GM21515 (cell line): ENCODE data around the gene NELL1.
"Not testable (repeated sequence)": the region's sequence is repeated elsewhere in the genome, so short reads cannot be mapped to it uniquely, and the experiment has no call there.

Experiments
- ATAC-seq: cut with Tn5 transposase; IDR thresholded peaks from one replicate; pipeline ENCODE4 v1.9.1; 2021; ENCODE audit not compliant: unreplicated experiment

The NELL1 gene

DNA sequence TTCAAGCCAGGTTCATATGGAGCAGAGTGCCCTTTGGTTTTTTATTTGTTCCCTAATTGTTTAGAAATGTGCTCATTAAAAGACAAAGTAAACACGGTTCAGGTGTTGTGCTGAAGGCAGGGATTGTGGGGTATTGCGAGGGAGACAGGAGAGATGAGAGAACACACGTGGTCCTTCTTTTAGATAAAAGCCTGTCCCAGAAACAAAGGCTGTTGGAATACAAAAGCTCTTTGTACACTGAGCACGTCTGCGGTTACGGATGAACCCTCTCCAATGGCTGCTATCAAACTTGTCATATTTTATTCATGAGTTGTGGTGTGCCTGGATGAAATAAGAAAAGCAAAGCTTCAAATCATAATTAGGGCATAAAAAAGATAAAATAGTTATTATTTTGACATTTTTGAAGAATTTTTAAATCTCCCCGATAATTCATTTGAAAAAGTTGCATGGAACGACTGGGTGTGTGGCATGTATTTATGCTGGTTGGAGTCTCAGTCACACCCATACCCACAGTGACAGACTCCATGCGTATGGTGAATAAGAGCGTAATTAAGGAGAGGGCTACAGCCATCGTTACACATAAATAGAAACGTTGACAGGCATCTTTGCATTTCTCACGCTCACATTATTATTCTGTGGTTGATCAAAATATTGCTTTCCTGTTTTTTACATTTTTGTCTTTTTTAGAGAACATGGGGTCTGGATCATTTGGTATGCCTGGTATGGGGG, 92.9 kb downstream of the NELL1 start:
- no peak for ATAC-seq

DNA sequence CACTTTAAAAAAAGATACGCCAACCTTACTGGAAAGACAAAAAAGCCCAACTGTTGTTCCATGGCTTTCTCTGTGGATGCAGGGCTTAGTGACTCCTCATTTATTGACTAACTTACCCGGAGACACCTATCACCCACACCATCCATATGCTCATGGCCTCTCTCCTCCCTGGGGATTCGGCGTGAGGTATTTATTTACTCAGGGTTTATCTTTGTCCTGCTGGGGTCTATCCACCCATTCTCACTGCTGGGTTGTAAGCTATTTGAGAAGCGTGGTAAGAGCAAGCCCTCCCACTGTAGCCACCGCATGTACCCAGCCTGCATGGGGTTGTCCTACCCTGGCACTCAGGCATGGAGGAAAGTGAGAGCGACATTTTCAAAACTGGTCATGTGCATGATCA, 93.6 kb downstream of the NELL1 start:
- ATAC-seq = no peak

DNA sequence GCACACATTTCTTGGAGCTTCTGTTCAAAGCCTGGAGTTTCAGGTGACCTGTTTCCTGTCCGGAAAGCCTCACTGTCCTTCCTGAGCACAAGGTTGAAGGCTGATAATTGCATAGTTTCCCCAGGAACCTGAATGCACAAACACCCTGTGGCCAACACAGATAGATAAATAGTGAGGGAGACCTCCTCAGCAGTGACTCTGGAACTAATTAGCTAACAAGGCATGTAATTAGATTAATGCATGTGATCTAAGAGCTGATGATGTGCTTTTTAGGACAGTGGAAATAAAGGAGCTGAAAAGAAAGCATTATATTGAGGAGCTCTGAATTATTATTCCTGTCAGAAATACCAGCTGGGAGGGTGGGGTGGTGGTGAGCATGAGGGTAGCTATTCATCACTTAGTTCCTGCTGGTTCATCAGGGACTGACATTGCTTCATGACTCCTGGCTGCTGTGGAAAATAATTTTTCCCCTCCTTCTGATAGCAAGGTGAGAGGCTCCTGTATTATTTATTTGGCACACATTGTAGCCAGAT, 101.1 kb downstream of the NELL1 start:
- ATAC-seq = no peak

DNA sequence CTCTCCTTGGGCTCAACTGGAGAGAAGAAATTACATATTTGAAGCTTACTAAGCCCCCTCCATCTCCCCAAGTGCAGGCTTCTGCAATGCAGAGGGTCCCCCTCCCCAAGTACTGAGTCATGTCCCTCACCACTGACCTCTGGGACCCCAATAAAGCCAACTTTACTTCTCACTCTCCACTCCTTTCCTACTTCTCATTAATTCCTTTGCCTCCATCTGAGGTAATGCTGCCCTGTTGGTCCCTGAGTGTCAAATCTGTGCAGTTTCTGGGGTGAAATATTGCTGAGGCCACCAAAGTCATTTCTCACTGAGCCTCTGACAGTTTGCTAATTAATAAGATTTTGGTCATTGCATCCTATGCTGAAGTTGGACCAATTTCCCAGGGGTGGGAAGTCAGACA, 101.6 kb downstream of the NELL1 start:
- no peak for ATAC-seq

DNA sequence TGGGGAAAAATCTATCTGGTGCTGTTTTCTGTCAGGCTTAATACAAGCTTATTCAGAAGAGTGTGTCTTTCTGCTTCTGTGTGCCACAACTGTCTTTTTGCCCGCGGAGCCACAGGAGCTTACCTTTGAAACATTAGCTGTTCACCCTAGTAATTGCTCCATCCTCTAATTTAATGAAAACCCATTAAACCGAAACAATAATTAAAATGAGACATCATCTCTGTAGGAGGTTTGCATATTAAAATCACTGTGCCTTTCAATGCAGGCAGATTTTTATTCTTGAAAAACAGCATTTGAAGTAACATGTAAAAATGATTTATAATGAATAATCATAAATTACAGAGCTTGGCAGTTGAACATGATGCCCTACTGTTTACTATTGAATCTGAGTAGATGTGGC, 102.3 kb downstream of the NELL1 start:
- no peak for ATAC-seq

DNA sequence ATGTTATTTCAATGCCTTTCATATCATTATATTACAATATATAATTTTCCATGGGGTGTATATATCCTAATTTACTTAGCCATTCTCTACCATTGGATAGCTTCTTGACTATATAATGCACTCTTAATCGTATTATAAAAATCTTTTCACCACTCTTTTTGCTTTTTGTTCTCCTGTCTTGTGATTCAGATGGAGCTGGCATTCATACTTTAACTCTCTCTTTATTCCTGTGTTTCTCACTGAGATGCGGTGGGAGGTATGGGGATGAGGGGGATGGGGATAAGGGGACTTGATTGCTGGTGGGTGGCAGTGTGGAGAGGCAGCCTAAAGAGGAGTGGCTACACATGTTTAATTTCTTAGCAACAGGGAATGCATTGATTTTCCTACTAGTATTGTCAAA, 105.9 kb downstream of the NELL1 start:
- no peak for ATAC-seq

DNA sequence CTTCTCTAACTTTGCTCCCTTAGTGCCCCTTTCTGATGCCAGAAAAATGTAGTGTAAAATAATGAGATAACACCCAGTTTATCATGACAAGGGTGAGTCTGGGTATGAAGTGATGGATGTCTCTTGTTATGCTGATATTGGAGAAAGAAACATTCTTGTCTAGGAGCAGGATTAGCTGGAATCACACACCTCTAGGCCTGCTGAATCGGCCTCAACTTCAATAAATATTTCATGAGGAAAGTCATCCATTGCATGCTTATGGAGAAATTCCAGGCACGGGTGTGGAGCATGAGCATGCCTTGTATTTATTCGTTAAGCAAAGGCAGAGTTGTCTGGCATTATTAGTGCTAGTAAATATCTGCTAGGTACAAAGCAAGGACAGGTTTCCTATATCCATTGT, 113.4 kb downstream of the NELL1 start:
- ATAC-seq = no peak

DNA sequence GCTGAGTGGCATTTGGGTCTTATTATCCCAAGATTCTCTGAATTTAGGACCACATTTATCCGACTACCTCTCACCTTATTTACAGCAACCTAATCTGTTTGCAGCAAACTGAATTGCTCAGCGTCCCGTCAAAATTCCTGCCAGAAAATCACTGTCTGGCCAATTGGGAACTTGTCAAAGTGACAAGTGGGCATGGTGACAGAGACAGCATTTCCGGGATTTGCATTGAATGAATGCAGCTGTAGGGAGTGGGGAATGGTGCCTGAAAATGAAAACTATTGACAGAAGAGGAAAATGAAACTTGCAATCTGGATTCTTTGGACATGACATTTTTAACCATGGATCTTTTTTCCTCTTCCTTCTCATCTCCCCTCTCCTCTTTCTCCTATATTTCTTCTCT, 113.8 kb downstream of the NELL1 start:
- ATAC-seq = no peak

DNA sequence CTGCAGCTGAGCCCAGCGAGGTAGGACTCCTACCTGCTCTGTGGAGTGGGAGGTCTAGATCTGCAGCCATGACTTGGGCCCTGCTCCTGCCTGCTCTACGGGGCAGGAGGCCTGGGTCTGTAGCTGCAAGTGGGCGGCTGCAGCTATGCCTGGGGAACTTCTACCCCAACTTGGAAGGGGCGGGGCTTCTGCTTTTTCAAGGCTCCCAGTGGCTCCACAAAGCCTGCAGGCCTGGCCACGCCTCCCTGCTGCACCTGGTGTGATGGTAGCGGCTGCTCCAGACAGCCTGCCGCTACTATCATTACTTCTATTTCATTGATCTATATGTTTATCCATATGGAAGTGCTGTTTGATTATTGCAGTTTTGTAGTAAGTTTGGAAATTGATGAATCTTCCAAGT, 121.2 kb downstream of the NELL1 start:
- ATAC-seq = no peak

DNA sequence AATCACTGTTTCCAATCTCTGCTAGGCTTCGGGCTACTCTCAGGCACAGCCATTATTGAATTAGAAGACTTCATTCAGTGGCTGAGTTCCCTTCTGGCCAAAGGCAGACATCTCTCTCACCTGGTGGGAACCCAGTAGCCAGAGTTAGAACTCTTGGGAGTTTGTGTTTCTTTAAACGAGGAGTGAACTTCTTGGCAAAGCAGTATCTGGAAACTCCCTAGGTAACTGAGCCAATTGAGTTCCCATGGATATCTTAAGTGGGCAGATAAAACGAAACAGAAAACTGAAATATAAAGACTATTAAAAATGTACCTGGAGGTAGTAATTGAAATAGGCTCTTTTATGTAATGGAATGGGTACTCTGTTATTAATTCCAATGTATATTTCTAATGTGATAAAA, 125.6 kb downstream of the NELL1 start:
- ATAC-seq = no peak

DNA sequence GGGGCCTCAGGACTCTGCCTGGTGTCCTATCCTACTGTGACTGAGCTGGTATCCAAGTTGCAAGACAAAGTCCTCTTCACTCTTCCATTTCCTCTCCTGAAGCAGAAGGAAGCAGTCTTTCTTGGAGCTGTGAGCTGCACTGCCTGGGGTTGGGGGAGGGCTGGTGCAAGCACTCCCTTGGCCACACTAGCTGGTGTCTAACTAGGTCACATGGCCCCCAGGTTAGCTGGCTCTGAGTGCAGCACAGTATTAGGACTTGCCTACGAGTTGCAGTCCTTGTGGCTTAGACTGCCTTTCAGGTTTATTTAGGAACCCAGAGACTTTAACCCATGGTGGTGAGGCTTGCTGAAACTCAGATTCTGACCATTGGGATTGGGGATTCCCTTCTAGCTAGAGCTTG, 138.9 kb downstream of the NELL1 start:
- no peak for ATAC-seq

DNA sequence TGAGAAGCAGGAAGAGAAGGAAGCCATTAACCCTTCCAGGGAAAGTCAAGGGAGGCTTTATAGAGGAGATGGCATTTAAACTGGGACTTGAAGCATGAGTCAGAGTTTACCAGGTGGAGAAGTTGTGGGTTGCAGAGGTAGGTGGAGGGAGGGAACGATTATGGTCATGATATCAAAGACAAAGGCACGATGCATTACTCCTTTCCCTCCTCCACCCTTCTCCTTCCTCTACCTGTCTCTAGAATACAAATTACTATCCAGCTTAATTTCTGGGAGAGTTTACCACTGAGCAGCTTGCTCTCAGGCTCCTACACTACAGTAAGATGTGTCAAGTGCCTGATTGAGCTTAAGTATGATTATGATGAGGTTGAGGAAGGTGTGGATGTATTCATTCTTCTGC, 151.7 kb downstream of the NELL1 start:
- ATAC-seq = no peak

DNA sequence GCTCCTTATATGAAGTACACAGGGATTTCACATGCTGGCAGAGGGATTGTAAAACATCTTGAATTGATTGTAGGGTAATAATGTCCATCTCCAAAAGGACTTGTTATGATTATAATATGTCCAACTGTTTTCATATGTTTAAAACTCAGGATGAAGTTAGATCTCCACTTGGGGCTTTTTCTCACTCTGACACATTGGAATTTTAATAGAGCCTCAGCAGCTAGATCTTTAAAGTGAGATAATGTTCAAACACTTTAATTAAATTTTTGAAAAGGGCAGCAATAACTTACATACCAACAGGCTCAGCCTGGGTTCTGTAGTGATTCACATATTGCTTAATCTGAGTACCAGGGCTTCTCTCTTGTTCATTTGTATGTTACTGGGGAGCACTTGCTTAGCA, 152.1 kb downstream of the NELL1 start:
- no peak for ATAC-seq

DNA sequence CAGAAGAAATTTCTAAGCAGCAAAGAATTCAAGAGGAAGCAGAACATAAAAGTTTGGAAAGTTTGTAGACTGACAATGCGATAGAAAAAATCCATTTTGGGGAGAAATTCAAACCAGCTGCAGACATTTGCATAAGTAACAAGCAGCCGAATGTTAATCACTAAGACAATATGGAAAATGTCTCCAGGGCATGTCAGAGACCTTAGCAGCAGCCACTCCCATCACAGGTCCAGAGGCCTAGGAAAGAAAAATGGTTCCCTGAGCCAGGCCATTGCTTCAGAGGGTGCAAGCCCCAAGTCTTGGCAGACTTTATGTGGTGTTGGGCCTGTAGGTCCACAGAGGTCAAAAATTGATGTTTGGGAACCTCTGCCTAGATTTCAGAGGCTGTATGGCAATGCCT, 155.4 kb downstream of the NELL1 start:
- ATAC-seq = no peak

DNA sequence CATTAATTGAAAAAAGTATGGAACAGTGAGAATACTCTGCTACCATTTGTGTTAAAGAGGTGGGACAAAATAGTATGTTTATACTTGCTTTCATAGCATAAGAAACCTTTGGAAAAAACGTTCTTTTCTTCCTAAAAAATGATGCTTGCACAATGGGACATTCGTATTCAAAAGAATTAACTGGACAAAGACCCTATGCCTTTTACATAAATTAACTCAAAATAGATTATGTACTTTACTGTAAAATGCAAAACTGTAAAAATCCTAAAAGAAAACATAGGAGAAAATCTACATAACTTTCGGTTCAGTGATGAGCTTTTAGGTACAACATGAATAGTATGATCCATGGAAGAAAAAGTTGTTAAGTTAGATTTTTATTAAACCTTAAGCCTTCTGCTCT, 166.2 kb downstream of the NELL1 start:
- no peak for ATAC-seq

DNA sequence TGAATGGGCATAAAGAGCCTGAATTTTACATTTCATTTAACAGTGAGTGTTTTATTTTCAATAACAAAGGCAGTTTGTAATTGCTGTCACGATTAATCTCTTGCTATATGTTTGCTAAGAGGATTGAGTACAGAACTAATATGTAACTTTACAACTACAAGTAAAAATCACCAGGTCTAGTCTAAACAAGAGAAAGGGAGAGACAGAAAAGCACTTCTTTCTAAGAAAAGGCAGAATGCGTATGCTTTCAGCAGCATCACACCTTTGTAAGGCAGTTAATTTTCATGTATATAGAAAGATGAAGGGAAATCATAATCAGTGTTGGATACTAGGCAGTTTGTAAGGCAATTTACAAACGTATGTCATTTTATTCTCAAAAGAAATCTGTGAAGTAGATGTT, 169.8 kb downstream of the NELL1 start:
- ATAC-seq = no peak

DNA sequence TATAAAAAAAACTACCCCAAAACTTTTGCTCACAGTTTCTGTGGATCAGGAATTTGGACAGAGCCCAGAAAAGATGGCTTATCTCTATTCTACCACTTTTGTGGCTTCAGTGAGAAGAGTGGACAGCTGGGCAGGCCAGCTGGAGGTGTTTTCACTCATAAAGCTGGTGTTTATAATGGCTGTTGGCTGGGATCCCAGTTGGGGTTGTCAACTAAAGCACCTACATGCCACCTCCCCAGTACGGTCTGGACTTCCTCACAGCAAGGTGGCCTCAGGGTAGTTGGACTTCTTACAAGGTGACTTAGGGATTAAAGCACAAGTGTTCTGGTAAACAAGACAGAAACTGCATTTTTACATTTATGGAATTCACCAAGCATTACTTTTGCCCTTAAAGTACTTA, 171.0 kb downstream of the NELL1 start:
- ATAC-seq = no peak

DNA sequence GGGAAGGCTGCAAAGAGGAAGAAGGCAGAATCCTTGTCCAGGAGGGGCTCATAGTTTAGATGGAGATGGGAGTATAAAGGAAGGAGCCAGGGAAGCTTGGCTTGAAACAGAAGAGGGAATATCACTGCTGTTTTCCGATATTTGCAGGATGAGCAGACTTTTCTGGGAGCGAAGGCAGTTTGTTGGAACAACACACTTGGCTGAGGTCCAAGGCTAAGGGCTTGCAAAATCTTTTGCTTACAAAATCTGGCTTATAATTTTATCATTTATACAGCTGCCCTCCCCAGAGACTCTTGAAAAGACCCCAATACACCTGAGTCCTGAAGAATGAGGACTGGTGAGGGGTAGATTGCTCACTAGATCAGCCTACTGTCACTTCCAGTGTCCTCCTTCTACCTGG, 174.8 kb downstream of the NELL1 start:
- ATAC-seq = no peak

DNA sequence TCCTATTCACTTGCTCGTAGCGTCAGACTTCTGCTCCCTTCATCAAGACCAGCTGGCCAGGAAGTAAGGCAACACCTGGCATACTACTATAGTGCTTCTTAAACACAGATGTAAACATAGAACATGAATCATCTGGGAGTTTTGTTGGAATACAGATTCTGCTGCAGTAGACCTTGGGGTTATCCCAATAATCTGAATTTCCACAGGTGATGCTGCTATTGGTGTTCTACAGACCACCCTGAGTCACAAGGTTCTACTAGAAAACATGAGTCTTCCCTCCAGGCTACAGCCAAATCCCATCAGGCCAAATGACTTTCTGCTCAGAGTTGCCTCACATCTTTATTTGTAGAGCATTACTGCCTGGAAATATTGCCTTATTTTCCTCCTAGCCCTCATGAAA, 175.2 kb downstream of the NELL1 start:
- ATAC-seq = no peak

DNA sequence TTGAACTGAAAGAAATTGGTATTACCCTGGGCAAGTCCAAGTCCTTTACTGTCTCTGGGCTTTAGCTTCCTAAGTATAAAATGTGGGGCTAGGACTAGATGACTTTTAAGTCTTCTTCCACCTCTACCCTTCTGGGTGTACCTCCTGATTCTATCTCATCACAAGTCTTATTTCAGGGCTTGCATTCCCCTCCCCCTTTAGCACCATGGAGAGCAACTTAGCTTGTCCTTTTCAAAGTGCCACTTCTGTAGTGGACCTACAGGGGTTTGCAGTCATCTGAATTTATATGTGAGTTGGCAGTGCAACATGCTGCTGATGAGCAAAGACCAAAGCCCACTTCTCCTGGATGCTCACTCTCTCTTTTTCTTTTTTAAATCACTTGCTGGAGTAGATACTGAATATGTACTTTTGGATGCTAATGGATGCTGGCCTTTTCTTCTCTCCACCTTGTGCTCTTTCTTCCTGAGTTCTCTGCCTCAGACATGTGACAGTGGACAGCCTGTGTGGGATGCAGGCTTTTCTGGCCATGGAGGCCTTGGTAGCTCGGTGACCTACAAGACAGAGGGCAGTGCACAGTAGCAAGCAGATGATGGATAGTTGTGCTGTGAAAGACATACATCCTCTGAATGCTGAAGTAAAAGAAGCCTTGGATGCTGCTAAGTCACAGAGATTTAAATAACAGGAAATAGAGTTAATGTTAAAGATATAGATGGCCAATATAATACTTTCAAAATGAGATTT, 185.0 kb downstream of the NELL1 start:
- no peak for ATAC-seq

DNA sequence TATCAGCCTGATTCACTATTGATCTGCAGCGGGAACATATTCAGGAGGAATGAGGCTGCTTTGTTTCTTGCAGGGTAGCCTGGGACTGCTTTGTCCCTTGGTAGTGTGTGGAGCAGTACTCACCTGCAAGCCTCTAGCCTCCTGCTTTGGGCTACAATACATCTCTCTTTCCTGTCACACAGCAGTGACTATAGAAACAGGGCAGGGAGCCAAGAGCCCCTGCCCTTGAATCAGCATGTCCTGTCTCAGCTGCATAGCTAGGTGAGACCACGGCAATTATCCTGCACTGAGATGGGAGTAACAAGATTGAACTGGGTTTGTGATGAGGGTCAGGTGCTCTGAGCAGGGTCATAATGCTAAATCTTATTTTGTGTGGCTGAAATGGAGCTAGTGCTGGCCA, 191.9 kb downstream of the NELL1 start:
- ATAC-seq = no peak

DNA sequence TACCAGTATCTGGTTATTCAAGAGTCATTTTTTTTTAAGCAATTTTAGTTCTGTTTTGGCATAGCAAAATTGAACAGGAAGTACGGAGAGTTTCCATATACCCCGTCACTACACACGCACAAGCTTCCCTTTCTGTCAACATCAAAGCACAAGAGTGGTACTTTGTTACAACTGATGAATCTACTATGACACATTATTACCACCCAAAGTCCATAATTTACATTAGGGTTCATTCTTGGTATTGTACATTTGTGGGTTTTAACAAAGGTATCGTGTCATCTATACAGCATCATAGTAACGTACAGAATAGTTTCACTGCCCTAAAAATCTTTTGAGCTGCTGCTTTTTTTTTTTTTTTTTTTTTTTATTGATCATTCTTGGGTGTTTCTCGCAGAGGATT, 192.9 kb downstream of the NELL1 start:
- not testable (repeated sequence) for ATAC-seq

DNA sequence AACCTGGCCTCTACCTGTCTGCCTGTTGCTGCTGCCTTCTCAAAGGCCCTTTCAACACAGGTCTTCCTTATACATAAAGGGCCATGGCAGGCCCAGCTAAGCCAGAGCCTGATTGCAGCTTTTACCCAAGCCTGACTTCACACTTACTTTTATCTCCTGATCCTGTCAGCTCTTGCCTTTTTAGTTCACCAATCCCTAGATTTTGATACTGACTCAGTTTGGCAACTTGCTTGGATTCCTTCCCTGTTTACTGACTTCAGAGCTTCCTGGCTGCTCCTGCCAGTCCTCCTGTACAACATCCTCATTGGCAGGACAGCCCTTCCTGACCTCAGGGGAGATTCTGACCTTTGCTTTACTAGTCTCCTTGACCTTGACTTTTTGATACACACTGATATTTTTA, 195.2 kb downstream of the NELL1 start:
- ATAC-seq = no peak
